Esophagus mucosa (tissue), 1 donor: ENCODE data around the gene FAS. TPM values are rescaled to one million over a fixed set of nuclear protein-coding genes. Genes with fewer than 3 reads are reported as not detected.
A peak's percentile ranks its signal among the peaks of the same experiment; 100 is the strongest.

Experiments
- ATAC-seq: fragments of 200-7000 bp; cut with Tn5 transposase; one replicate; pipeline ENCODE4 v1.9.1; 2020
- total RNA-seq: library from RNA; stranded (reverse); gene quantifications from one replicate; pipeline ENCODE4 v1.2.4, GENCODE V29; 2023
- donor health status: DM: yes; HTN: yes; CAD: no.

FAS gene
- total RNA-seq, 1 donor from 2014 or later, result 12.2 TPM

DNA sequence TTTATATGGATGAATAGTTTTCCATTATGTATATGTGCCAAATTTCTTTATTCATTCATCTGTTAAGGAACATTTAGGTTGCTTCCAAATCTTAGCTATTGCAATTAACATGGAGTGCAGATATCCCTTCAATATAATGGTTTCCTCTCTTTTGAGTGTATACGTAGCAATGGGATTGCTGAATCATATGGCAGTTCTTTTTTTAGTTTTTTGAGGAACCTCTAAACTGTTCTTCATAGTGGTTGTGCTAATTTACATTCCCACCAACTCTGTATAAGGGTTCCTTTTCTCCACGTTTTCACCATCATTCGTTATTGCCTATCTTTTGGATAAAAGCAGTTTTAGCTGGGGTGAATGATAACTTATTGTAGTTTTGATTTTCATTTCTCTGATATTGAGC lies 46.5 kb downstream of the FAS start:
- no peak for ATAC-seq

GRCh38 chr10:89042562-89042961 lies 52.0 kb downstream of the FAS start:
- peak; percentile 100 for ATAC-seq

DNA sequence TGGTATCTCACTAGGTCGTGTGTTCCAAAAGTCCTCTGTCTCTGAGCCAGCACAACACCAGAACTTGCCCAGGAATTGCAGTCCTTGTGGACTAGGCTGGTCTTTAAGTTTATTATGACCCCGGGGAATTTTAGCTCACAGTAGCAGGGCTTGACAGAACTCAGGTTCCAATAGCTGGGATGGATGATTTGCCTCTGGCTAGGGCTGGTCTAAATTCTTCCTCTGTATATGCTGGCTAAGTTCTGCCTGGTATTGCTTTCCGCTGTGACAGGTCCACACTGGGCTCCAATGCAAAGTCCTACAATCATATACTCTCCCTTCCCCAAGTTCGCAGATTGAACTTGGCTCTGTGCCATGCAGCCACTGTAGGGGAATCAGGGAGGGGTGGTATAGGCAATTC lies 52.5 kb downstream of the FAS start:
- peak; percentile 53 for ATAC-seq

DNA sequence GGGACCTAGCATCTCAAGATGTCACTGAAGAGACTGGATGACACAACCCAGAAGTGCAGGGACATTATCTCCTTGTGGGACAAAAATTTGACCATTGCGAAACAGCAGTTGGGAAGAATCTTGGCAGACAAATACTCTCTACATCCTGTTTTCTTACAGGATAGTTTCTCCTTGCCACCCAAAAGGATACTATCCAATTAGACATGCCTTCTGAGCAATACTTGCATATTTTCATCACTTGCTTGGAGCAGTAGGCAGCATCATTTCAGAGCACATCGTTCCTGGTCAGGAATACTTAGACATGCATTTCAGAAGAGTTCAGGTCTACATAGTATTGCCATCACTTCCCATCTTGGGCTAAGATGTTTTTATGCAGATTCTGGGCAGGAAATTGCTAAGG lies 56.8 kb downstream of the FAS start:
- no peak for ATAC-seq

GRCh38 chr10:89051593-89051992 lies 61.0 kb downstream of the FAS start:
- ATAC-seq, result no peak

- no peak for ATAC-seq
Measured at GRCh38 chr10:89053555-89053954, 63.0 kb downstream of the FAS start.

- no peak for ATAC-seq
Measured at GRCh38 chr10:89055159-89055558, 64.6 kb downstream of the FAS start.

DNA sequence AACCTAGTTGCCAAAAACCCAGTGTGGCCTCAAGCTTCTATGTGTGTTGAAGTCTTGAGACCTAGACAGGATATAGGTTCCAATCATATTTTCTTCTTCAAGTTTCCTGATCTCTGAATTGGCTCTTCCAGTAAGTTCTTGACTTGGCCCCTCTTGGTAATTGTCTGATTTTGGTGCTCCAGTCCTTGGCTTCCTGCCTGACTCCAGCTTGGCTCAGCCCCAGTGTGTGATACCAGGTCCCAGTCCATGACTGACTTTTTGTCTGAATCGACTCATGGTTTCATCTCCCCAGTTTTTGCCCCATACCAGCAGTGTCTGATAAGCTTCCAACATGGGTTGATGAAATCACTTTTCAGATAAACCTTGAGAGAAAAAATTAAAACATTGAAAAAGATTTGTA lies 72.3 kb downstream of the FAS start:
- no peak for ATAC-seq

- ATAC-seq, result no peak
Measured at GRCh38 chr10:89063465-89063864, 72.9 kb downstream of the FAS start.

DNA sequence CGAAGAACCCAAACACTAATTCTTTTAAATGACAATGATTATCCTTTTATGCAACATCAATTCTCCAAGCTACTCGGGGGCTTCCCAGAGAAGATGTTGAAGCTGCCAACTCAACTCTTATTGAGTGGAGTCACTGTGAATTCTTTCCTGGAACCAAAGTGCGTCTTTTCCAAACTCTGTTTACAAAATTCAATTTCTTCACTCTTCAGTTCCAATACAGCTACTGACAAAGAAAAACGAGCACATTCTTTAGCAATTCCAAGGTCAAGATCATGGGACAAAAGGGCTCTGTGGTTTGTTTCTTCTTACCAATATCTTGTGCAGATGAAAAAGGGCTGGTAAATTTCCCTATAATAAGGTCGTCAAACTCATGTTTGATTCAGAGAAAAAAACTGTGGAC lies 74.2 kb downstream of the FAS start:
- ATAC-seq, result no peak

Other genes starting within 250 kb of the FAS start
- gene LIPN, start 230.8 kb upstream of the FAS start, total RNA-seq, result 1.4 TPM
- not detected for gene LIPM, start 188.1 kb upstream of the FAS start, total RNA-seq
- gene ANKRD22, start 139.0 kb upstream of the FAS start, total RNA-seq, result 32.9 TPM
- gene STAMBPL1, start 110.6 kb upstream of the FAS start, total RNA-seq, result 2.5 TPM
- gene ACTA2, start 38.0 kb upstream of the FAS start, total RNA-seq, result 53.0 TPM
- gene CH25H, start 216.5 kb downstream of the FAS start, total RNA-seq, result 4.8 TPM